K562 (cell line): ENCODE measurements around the gene GMIP. TPM values are rescaled to one million over a fixed set of nuclear protein-coding genes. Genes with fewer than 3 reads are reported as not detected.
A peak's percentile ranks its signal among the peaks of the same experiment; 100 is the strongest.

Source experiments
- ARHGAP35 ChIP-seq: fragments of 450-650 bp; IDR thresholded peaks from 2 replicates; pipeline ENCODE4 v1.6.1; 2018; ENCODE audit not compliant: partially characterized antibody
- ATF1 ChIP-seq, 2 experiments: fragments of 450-650 bp in 1 of 2; IDR thresholded peaks; 2 replicates each; pipeline ENCODE4 v1.6.1; 2016; ENCODE audit warnings: missing compliant biosample characterization in 1 of 2, missing genetic modification characterization in 1 of 2
- ATF7 ChIP-seq: fragments of 450-650 bp; IDR thresholded peaks from 2 replicates; pipeline ENCODE4 v1.7.1; 2014; ENCODE audit warnings: mild to moderate bottlenecking, moderate library complexity
- BMI1 ChIP-seq: fragments of 150-350 bp; IDR thresholded peaks from 2 replicates; pipeline ENCODE4 v1.6.1; 2014; ENCODE audit warnings: low read length
- CSDE1 ChIP-seq, 2 experiments: fragments of 450-650 bp; IDR thresholded peaks; 2 replicates each; pipeline ENCODE4 v1.6.1; 2016; ENCODE audit warnings: mild to moderate bottlenecking in 1 of 2
- GABPA ChIP-seq: fragments of 200-800 bp; sonication (Bioruptor generic); conservative IDR thresholded peaks from 2 replicates; pipeline ENCODE4 v1.6.1; 2016; ENCODE audit warnings: low read depth, missing genetic modification characterization, missing compliant biosample characterization
- KDM1A ChIP-seq, 2 experiments: fragments of 450-650 bp; IDR thresholded peaks; 2 replicates each; pipeline ENCODE4 v1.6.1; 2016; ENCODE audit warnings: mild to moderate bottlenecking in 2 of 2
- MAZ ChIP-seq, 2 experiments: fragments of 450-650 bp in 1 of 2; sonication (generic) in 1 of 2; formaldehyde crosslinking; IDR thresholded peaks in 1 of 2; conservative IDR thresholded peaks in 1 of 2; 2 replicates each; pipeline versions ENCODE4 v1.4.0 to v1.5.0; 2020; ENCODE audit warnings: mild to moderate bottlenecking in 1 of 2, missing genetic modification reagents in 1 of 2
- MTA3 ChIP-seq: fragments of 450-650 bp; formaldehyde crosslinking; IDR thresholded peaks from 2 replicates; pipeline ENCODE4 v1.6.1; 2017; ENCODE audit warnings: mild to moderate bottlenecking, borderline replicate concordance
- SIN3B ChIP-seq: fragments of 450-650 bp; IDR thresholded peaks from 2 replicates; pipeline ENCODE4 v1.6.1; 2017; ENCODE audit warnings: low read depth, mild to moderate bottlenecking, moderate library complexity
- ZC3H4 ChIP-seq: sonication (generic); formaldehyde crosslinking; IDR thresholded peaks from 2 replicates; pipeline ENCODE4 v1.9.0; 2021; ENCODE audit warnings: missing genetic modification reagents, borderline replicate concordance
- polyA plus RNA-seq, 8 experiments: library from polyadenylated mRNA; depleted of rRNA in 4 of 8; stranded (reverse) in 5 of 8; unstranded in 3 of 8; fragments of >200 nt; fragmentation: Nextera tagmentation in 2 of 8; fragmentation: Illumina TruSeq in 1 of 8; extraction: Ambion mirVana in 2 of 8; extraction: Trizol in 1 of 8; gene quantifications; 2 replicates each; pipeline versions ENCODE4 v1.2.1 to v1.2.3, GENCODE V29; 2011 to 2014; ENCODE audit warnings: inconsistent platforms in 1 of 8, missing spikeins in 1 of 8
- total RNA-seq, 7 experiments: library from RNA; depleted of rRNA in 6 of 7; stranded (reverse); fragments of >200 nt in 6 of 7; fragmentation: Illumina TruSeq in 2 of 7; extraction: Trizol in 2 of 7; gene quantifications; 2 replicates each; pipeline versions ENCODE4 v1.2.1 to v1.2.3, GENCODE V29; 2011 to 2021; ENCODE audit warnings: low replicate concordance in 1 of 7
- TF ChIP-seq, protein P1 (sequence below): fragments of 450-650 bp; formaldehyde crosslinking; IDR thresholded peaks from 2 replicates; pipeline ENCODE4 v1.4.0; 2020; ENCODE audit warnings: mild to moderate bottlenecking, moderate library complexity
- TF ChIP-seq, protein P2 (sequence below): sonication (generic); formaldehyde crosslinking; IDR thresholded peaks from 2 replicates; pipeline ENCODE4 v1.8.1; 2022; ENCODE audit warnings: missing genetic modification reagents
- TF ChIP-seq, protein P3 (sequence below): fragments of 250-450 bp; sonication (Bioruptor Pico); IDR thresholded peaks from 2 replicates; pipeline ENCODE4 v1.9.0; 2021; ENCODE audit warnings: mild to moderate bottlenecking, inconsistent platforms
- TF ChIP-seq, protein P4 (sequence below), 2 experiments: fragments of 450-650 bp in 1 of 2; IDR thresholded peaks; 2 replicates each; pipeline ENCODE4 v1.6.1; 2011 to 2017; ENCODE audit warnings: low read depth in 2 of 2, antibody characterized with exemption in 1 of 2, borderline replicate concordance in 1 of 2, low read length in 1 of 2, mild to moderate bottlenecking in 1 of 2, mixed read lengths in 1 of 2; ENCODE audit not compliant: control insufficient read depth in 1 of 2
- TF ChIP-seq, protein P5 (sequence below), 2 experiments: IDR thresholded peaks; 2 replicates each; pipeline ENCODE4 v1.6.1; 2011; ENCODE audit warnings: borderline replicate concordance in 1 of 2, control low read depth in 1 of 2, low read depth in 1 of 2, low read length in 1 of 2, mild to moderate bottlenecking in 1 of 2, mixed read lengths in 1 of 2, moderate library complexity in 1 of 2; ENCODE audit not compliant: insufficient read depth in 1 of 2, insufficient read length in 1 of 2, poor library complexity in 1 of 2, severe bottlenecking in 1 of 2; ENCODE audit errors: extremely low read depth in 1 of 2

GMIP gene
- total and polyA plus RNA-seq, 9 of the 15 experiments (the other 6 are each of a cell fraction or from before 2014, with no cell fraction given), result 0.14 to 15.8 (median 3.2) TPM

DNA sequence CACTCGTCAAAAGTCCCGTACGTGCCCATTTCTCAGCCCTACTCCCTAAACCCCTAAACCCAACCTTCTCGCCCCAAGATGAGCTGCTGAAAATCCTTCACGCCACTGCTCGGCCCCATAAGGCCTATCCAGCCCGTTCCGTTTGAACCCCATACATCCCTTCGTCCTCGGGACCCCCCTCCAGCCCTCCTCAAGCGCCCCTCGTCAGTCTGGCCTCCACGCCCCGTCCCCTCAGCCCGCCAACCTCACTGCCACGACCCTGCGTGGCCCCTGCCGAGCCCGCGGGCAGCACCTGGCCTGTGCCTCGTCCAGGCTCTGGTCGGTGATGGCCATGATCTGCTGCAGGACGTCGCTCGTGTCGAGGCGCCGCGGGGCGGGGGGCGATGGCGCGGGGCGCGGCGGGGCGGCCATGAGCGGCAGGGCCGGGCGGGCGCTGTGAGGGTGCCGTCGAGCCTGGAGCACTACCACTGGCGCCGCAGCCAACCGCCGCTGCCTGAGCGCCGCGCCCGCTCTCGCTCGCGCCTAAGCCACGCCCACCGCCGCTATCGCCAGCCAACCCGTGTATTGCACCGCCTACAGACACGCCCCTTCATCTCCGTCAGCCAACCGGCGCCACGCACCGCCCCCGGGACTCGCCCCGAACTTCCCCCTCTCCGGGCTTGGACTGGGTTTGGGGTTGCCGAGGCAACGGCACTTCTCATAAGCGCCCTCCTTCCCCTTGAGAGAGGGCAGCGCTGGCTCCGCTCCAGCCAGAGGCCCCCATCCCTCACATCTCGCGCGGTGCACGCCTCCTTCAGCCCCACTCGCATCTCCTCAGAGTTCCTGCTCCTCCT lies 25.0 kb downstream of the GMIP start, which contains the start of gene PBX4 (continued):
- TF ChIP-seq ATF7 (peak; percentile 64), ARHGAP35 (no peak), BMI1 (peak; percentile 77), CSDE1 (IDR thresholded peaks at IDR 0.05) (no peak), SIN3B (peak; percentile 58; the same call in 1 of the 2 replicates), KDM1A (IDR thresholded peaks at IDR 0.05) (no peak), GABPA (no peak), ZC3H4 (CRISPR knock-in tag) (0 out of 2 replicates have a peak, but pooled peaks have one; percentile 56), ATF1 (CRISPR knock-in tag; IDR thresholded peaks at IDR 0.05) (no peak), ATF1 (tag; IDR thresholded peaks at IDR 0.05) (peak; percentile 36; the same call in 1 of the 2 replicates), MTA3 (peak; percentile 68; the same call in 1 of the 2 replicates), MAZ (CRISPR knock-in tag; conservative IDR thresholded peaks at IDR 0.05 in 1 of 2, IDR thresholded peaks at IDR 0.05 in 1 of 2) (no peak)
- TF ChIP-seq, protein P1, sequence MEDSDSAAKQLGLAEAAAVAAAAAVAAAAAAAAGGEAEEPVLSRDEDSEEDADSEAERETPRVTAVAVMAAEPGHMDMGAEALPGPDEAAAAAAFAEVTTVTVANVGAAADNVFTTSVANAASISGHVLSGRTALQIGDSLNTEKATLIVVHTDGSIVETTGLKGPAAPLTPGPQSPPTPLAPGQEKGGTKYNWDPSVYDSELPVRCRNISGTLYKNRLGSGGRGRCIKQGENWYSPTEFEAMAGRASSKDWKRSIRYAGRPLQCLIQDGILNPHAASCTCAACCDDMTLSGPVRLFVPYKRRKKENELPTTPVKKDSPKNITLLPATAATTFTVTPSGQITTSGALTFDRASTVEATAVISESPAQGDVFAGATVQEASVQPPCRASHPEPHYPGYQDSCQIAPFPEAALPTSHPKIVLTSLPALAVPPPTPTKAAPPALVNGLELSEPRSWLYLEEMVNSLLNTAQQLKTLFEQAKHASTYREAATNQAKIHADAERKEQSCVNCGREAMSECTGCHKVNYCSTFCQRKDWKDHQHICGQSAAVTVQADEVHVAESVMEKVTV (CRISPR knock-in tag), result no peak
- TF ChIP-seq, protein P2, sequence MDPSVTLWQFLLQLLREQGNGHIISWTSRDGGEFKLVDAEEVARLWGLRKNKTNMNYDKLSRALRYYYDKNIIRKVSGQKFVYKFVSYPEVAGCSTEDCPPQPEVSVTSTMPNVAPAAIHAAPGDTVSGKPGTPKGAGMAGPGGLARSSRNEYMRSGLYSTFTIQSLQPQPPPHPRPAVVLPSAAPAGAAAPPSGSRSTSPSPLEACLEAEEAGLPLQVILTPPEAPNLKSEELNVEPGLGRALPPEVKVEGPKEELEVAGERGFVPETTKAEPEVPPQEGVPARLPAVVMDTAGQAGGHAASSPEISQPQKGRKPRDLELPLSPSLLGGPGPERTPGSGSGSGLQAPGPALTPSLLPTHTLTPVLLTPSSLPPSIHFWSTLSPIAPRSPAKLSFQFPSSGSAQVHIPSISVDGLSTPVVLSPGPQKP (CRISPR knock-in tag), result no peak
- TF ChIP-seq, protein P3, sequence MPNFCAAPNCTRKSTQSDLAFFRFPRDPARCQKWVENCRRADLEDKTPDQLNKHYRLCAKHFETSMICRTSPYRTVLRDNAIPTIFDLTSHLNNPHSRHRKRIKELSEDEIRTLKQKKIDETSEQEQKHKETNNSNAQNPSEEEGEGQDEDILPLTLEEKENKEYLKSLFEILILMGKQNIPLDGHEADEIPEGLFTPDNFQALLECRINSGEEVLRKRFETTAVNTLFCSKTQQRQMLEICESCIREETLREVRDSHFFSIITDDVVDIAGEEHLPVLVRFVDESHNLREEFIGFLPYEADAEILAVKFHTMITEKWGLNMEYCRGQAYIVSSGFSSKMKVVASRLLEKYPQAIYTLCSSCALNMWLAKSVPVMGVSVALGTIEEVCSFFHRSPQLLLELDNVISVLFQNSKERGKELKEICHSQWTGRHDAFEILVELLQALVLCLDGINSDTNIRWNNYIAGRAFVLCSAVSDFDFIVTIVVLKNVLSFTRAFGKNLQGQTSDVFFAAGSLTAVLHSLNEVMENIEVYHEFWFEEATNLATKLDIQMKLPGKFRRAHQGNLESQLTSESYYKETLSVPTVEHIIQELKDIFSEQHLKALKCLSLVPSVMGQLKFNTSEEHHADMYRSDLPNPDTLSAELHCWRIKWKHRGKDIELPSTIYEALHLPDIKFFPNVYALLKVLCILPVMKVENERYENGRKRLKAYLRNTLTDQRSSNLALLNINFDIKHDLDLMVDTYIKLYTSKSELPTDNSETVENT, result peak; percentile 7; the same call in 1 of the 2 replicates
- TF ChIP-seq, protein P4, sequence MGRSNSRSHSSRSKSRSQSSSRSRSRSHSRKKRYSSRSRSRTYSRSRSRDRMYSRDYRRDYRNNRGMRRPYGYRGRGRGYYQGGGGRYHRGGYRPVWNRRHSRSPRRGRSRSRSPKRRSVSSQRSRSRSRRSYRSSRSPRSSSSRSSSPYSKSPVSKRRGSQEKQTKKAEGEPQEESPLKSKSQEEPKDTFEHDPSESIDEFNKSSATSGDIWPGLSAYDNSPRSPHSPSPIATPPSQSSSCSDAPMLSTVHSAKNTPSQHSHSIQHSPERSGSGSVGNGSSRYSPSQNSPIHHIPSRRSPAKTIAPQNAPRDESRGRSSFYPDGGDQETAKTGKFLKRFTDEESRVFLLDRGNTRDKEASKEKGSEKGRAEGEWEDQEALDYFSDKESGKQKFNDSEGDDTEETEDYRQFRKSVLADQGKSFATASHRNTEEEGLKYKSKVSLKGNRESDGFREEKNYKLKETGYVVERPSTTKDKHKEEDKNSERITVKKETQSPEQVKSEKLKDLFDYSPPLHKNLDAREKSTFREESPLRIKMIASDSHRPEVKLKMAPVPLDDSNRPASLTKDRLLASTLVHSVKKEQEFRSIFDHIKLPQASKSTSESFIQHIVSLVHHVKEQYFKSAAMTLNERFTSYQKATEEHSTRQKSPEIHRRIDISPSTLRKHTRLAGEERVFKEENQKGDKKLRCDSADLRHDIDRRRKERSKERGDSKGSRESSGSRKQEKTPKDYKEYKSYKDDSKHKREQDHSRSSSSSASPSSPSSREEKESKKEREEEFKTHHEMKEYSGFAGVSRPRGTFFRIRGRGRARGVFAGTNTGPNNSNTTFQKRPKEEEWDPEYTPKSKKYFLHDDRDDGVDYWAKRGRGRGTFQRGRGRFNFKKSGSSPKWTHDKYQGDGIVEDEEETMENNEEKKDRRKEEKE (IDR thresholded peaks at IDR 0.05; ENCODE audit: borderline replicate concordance in 1 of 2, control insufficient read depth in 1 of 2, low read depth in 2 of 2, low read length in 1 of 2), result no peak
- TF ChIP-seq, protein P5, sequence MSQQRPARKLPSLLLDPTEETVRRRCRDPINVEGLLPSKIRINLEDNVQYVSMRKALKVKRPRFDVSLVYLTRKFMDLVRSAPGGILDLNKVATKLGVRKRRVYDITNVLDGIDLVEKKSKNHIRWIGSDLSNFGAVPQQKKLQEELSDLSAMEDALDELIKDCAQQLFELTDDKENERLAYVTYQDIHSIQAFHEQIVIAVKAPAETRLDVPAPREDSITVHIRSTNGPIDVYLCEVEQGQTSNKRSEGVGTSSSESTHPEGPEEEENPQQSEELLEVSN (IDR thresholded peaks at IDR 0.05; ENCODE audit: borderline replicate concordance in 1 of 2, extremely low read depth in 1 of 2, insufficient read depth in 1 of 2, insufficient read length in 1 of 2, low read depth in 1 of 2, low read length in 1 of 2, poor library complexity in 1 of 2, severe bottlenecking in 1 of 2), result peak; percentile 88 to 97
